Esophagus muscularis mucosa (tissue), 4 donors: ENCODE results near the gene GPR37L1. TPM values are rescaled to one million over a fixed set of nuclear protein-coding genes. Genes with fewer than 3 reads are reported as not detected.
"Not testable (repeated sequence)": the region's sequence is repeated elsewhere in the genome, so short reads cannot be mapped to it uniquely, and the experiment has no call there.

Source experiments
- DNase-seq: peaks from one replicate; pipeline ENCODE4 v3.0.0-alpha.2; 2017; ENCODE audit errors: extremely low spot score
- H3K27ac ChIP-seq, 4 donors: fragments of 200-600 bp; sonication (generic); replicated peaks in 1 of 4; 1 replicate in 3 of 4; 2 replicates in 1 of 4; pipeline ENCODE4 v1.5.1; 2016 to 2019; ENCODE audit warnings: mild to moderate bottlenecking in 1 of 4
- H3K27me3 ChIP-seq, 4 donors: fragments of 200-600 bp; sonication (generic); one replicate each; pipeline versions ENCODE4 v1.5.1 to v1.6.0; 2016 to 2019
- H3K36me3 ChIP-seq, 4 donors: fragments of 200-600 bp; sonication (generic); one replicate each; pipeline ENCODE4 v1.5.1; 2016 to 2019
- H3K4me1 ChIP-seq, 4 donors: fragments of 200-600 bp; sonication (generic); one replicate each; pipeline ENCODE4 v1.5.1; 2016 to 2019
- H3K4me3 ChIP-seq, 4 donors: fragments of 200-600 bp; sonication (generic); 1 replicate in 2 of 4; 2 replicates in 2 of 4; pipeline ENCODE4 v1.5.1; 2016 to 2019; ENCODE audit warnings: mild to moderate bottlenecking in 4 of 4, moderate library complexity in 1 of 4
- H3K9me3 ChIP-seq, 4 donors: fragments of 200-600 bp; sonication (generic); 1 replicate in 3 of 4; 2 replicates in 1 of 4; pipeline ENCODE4 v1.5.1; 2016 to 2019
- CTCF ChIP-seq, 3 experiments: fragments of 200-600 bp in 2 of 3; fragments of 450-650 bp in 1 of 3; sonication (generic) in 2 of 3; IDR thresholded peaks; one replicate each; pipeline ENCODE4 v1.5.1; 2017 to 2019; ENCODE audit warnings: antibody characterized with exemption in 3 of 3, mild to moderate bottlenecking in 2 of 3, moderate library complexity in 1 of 3
- EP300 ChIP-seq: sonication (generic); formaldehyde crosslinking; IDR thresholded peaks from one replicate; pipeline ENCODE4 v1.6.1; 2017; ENCODE audit warnings: antibody characterized with exemption
- POLR2A ChIP-seq: fragments of 450-650 bp; IDR thresholded peaks from one replicate; pipeline ENCODE4 v1.6.1; 2017; ENCODE audit warnings: antibody characterized with exemption, moderate library complexity, mild to moderate bottlenecking, low read depth
- POLR2AphosphoS5 ChIP-seq, 2 donors: sonication (generic); formaldehyde crosslinking; IDR thresholded peaks; one replicate each; pipeline ENCODE4 v1.6.1; 2017; ENCODE audit warnings: antibody characterized with exemption in 2 of 2
- WGBS: methylation state at CpG from one replicate; pipeline ENCODE4 v1.1.5; 2018; 5-methylcytosine and 5-hydroxymethylcytosine counted together
- intact Hi-C: fragments of 100-400 bp; cut with DNase I; formaldehyde crosslinking; loops from one replicate; pipeline ENCODE4 v1.15.1; 2023
- total RNA-seq, 4 donors: library from RNA; depleted of rRNA; stranded (reverse); fragments of >200 nt; gene quantifications; one replicate each; pipeline versions ENCODE4 v1.1.0 to v1.2.1, GENCODE V29; 2016

The GPR37L1 gene
- total RNA-seq, 4 donors from 2014 or later, result 0.17 to 0.69 (median 0.58) TPM; not detected in 1

GRCh38 chr1:202140833-202141232, 18.1 kb downstream of the GPR37L1 start:
- TF ChIP-seq POLR2AphosphoS5 (IDR thresholded peaks at IDR 0.05) (no peak), EP300 (no peak), CTCF (IDR thresholded peaks at IDR 0.05) (no peak), POLR2A (no peak)
- 66% methylated on average over 4 of the region's 4 CpGs for WGBS
- intact Hi-C loops, result no loop called here
- Histone ChIP-seq H3K36me3 (peaks cover 3 to 30% (median 24%) of the 10 kb centered on the region in 4 donors), H3K9me3 (no peaks in the 10 kb centered on the region), H3K27ac (peak overlapping the region in 1 of 4 donors; percentile 1), H3K27me3 (peaks cover 0 to 4% (median 0%) of the 10 kb centered on the region in 4 donors), H3K4me1 (peaks cover 24 to 69% (median 58%) of the 10 kb centered on the region in 4 donors), H3K4me3 (no peak overlapping the region)
- no peak for DNase-seq

- DNase-seq, H3K27me3 ChIP-seq, H3K4me3 ChIP-seq, H3K9me3 ChIP-seq, intact Hi-C loops: not testable (repeated sequence)
- peaks cover 24 to 68% (median 58%) of the 10 kb centered on the region in 4 donors for H3K4me1 ChIP-seq
- peak overlapping the region in 1 of 4 donors; percentile 92 for H3K27ac ChIP-seq
- 91% methylated on average over 3 of the region's 3 CpGs for WGBS
- peaks cover 3 to 24% (median 18%) of the 10 kb centered on the region in 4 donors for H3K36me3 ChIP-seq
These were observed 18.8 kb downstream of the GPR37L1 start for GRCh38 chr1:202141468-202141867.

- peaks cover 0 to 7% (median 1%) of the 10 kb centered on the region in 4 donors for H3K36me3 ChIP-seq
- 7% methylated on average over 17 of the region's 17 CpGs for WGBS
- H3K4me1 ChIP-seq, result peaks cover 24 to 61% (median 57%) of the 10 kb centered on the region in 4 donors
- peak overlapping the region; percentile 78 to 99 (median 99) for H3K4me3 ChIP-seq
- no peak for DNase-seq
- intact Hi-C loops, result no loop called here
- TF ChIP-seq CTCF (IDR thresholded peaks at IDR 0.05), result no peak
- TF ChIP-seq POLR2AphosphoS5 (IDR thresholded peaks at IDR 0.05), result peak in 1 of 2 donors; percentile 21
- H3K27ac ChIP-seq, result peak overlapping the region; percentile 92 to 94 (median 93)
- no peaks in the 10 kb centered on the region for H3K9me3 ChIP-seq
- H3K27me3 ChIP-seq, result peaks cover 0 to 4% (median 0%) of the 10 kb centered on the region in 4 donors
These were observed 20.5 kb downstream of the GPR37L1 start for GRCh38 chr1:202143011-202143767.

GRCh38 chr1:202143768-202144401, 21.2 kb downstream of the GPR37L1 start:
- Histone ChIP-seq H3K27ac (peak overlapping the region; percentile 92 to 94 (median 93)), H3K36me3 (peaks cover 0 to 3% (median 0%) of the 10 kb centered on the region in 4 donors), H3K4me1 (peaks cover 24 to 56% (median 53%) of the 10 kb centered on the region in 4 donors), H3K27me3 (peaks cover 0 to 4% (median 0%) of the 10 kb centered on the region in 4 donors), H3K4me3 (peak overlapping the region; percentile 78 to 99 (median 99)), H3K9me3 (no peaks in the 10 kb centered on the region)
- intact Hi-C loops, result no loop called here
- TF ChIP-seq EP300 (no peak), POLR2AphosphoS5 (IDR thresholded peaks at IDR 0.05) (no peak)
- no peak for DNase-seq
- WGBS, result 0% methylated on average over 14 of the region's 58 CpGs

GRCh38 chr1:202144402-202145067, 21.8 kb downstream of the GPR37L1 start, which contains the start of gene ARL8A:
TSS of gene ARL8A (minus strand) at chr1:202144737. CDS start at chr1:202144572, 165 bp downstream.
- H3K4me3 ChIP-seq, result peak within 1 kb of the TSS; percentile 78 to 99 (median 99)
- DNase-seq, result no peak

More at GRCh38 chr1:202144402-202145067, 21.8 kb downstream of the GPR37L1 start, which contains the start of gene ARL8A:
- Histone ChIP-seq H3K27me3 (peaks cover 0 to 4% (median 0%) of the 10 kb centered on the region in 4 donors), H3K9me3 (no peaks in the 10 kb centered on the region), H3K36me3 (no peaks in the 10 kb centered on the region), H3K4me1 (peaks cover 24 to 50% (median 49%) of the 10 kb centered on the region in 4 donors), H3K27ac (peak within 1 kb of the TSS; percentile 92 to 94 (median 93))
- TF ChIP-seq POLR2AphosphoS5 (IDR thresholded peaks at IDR 0.05) (peak; percentile 15 to 60), EP300 (no peak), POLR2A (no peak), CTCF (IDR thresholded peaks at IDR 0.05) (no peak)
- intact Hi-C loops, result no loop called here
- WGBS, result no CpG with 5 or more reads among the region's 82 CpGs
